SK-N-SH (cell line): ENCODE results near the gene CTNS.

Experiments used
- EP300 ChIP-seq, 2 experiments: IDR thresholded peaks; 2 replicates each; pipeline versions ENCODE4 v1.4.0 to v1.6.1; 2012; ENCODE audit warnings: borderline replicate concordance in 1 of 2, low read depth in 1 of 2, low read length in 1 of 2
- EZH2phosphoT487 ChIP-seq: fragments of 200-600 bp; sonication (generic); IDR thresholded peaks from 2 replicates; pipeline ENCODE4 v1.6.1; 2017; ENCODE audit warnings: low read depth, mixed run types, mild to moderate bottlenecking, antibody characterized with exemption, moderate library complexity, borderline replicate concordance
- MXI1 ChIP-seq: IDR thresholded peaks from 2 replicates; pipeline ENCODE4 v1.6.1; 2012; ENCODE audit warnings: mild to moderate bottlenecking, low read depth, low read length, improper control_type of control experiment
- NFIC ChIP-seq: IDR thresholded peaks from 2 replicates; pipeline ENCODE4 v1.4.0; 2012; ENCODE audit warnings: borderline replicate concordance
- POLR2AphosphoS5 ChIP-seq: IDR thresholded peaks from 2 replicates; pipeline ENCODE4 v1.6.1; 2012; ENCODE audit warnings: low read depth, low read length
- TEAD4 ChIP-seq: IDR thresholded peaks from 2 replicates; pipeline ENCODE4 v1.4.0; 2012; ENCODE audit warnings: mild to moderate bottlenecking, borderline replicate concordance; ENCODE audit not compliant: insufficient read depth
- TF ChIP-seq, protein P1 (sequence below): fragments of 200-600 bp; sonication (generic); IDR thresholded peaks from 2 replicates; pipeline ENCODE4 v1.6.1; 2017; ENCODE audit warnings: antibody characterized with exemption, mild to moderate bottlenecking, moderate library complexity
- TF ChIP-seq, protein P2 (sequence below): fragments of 150-350 bp; IDR thresholded peaks from 2 replicates; pipeline ENCODE4 v1.6.1; 2017; ENCODE audit warnings: antibody characterized with exemption, low read length, low read depth, borderline replicate concordance
- TF ChIP-seq, protein P3 (sequence below): IDR thresholded peaks from 2 replicates; pipeline ENCODE4 v1.4.0; 2012; ENCODE audit warnings: low read depth

DNA sequence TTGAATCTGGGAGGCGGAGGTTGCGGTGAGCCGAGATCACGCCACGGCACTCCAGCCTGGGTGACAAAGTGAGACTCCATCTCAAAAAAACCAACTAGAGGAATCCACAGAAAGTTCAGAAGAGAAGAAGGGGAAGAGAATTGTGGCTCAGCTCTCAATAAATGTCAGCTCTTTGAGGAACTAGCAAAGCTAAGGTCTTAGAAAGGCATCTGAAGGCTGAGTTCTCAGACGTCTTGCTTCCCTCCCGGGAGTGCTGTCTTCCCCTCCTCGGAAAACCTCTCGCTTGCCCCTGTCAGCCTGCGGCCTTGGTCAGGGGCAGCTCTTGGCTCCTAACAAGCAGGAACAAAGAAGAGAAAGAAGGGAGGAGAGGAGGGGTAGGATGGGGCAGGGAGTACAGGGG, 5.8 kb upstream of the CTNS start:
- TF ChIP-seq NFIC (no peak), EP300 (IDR thresholded peaks at IDR 0.05; ENCODE audit: borderline replicate concordance in 1 of 2, low read depth in 1 of 2, low read length in 1 of 2) (no peak), EZH2phosphoT487 (no peak), TEAD4 (no peak), POLR2AphosphoS5 (no peak), MXI1 (no peak)
- TF ChIP-seq, protein P1, sequence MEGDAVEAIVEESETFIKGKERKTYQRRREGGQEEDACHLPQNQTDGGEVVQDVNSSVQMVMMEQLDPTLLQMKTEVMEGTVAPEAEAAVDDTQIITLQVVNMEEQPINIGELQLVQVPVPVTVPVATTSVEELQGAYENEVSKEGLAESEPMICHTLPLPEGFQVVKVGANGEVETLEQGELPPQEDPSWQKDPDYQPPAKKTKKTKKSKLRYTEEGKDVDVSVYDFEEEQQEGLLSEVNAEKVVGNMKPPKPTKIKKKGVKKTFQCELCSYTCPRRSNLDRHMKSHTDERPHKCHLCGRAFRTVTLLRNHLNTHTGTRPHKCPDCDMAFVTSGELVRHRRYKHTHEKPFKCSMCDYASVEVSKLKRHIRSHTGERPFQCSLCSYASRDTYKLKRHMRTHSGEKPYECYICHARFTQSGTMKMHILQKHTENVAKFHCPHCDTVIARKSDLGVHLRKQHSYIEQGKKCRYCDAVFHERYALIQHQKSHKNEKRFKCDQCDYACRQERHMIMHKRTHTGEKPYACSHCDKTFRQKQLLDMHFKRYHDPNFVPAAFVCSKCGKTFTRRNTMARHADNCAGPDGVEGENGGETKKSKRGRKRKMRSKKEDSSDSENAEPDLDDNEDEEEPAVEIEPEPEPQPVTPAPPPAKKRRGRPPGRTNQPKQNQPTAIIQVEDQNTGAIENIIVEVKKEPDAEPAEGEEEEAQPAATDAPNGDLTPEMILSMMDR = no peak
- TF ChIP-seq, protein P2, sequence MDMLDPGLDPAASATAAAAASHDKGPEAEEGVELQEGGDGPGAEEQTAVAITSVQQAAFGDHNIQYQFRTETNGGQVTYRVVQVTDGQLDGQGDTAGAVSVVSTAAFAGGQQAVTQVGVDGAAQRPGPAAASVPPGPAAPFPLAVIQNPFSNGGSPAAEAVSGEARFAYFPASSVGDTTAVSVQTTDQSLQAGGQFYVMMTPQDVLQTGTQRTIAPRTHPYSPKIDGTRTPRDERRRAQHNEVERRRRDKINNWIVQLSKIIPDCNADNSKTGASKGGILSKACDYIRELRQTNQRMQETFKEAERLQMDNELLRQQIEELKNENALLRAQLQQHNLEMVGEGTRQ = no peak
- TF ChIP-seq, protein P3, sequence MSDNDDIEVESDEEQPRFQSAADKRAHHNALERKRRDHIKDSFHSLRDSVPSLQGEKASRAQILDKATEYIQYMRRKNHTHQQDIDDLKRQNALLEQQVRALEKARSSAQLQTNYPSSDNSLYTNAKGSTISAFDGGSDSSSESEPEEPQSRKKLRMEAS = no peak
